GM12865 (cell line): Measurements from ENCODE around the gene IMPA2.

Experiments used
- DNase-seq: peaks from one replicate; pipeline ENCODE4 v3.0.0; 2010; ENCODE audit warnings: low read depth
- H3K4me3 ChIP-seq: 2 replicates; pipeline ENCODE4 v1.5.1; 2011; ENCODE audit warnings: mild to moderate bottlenecking, low read depth, low read length, control low read depth
- TF ChIP-seq, protein P1 (sequence below): IDR thresholded peaks from 2 replicates; pipeline ENCODE4 v1.5.1; 2011; ENCODE audit warnings: low read length, control low read depth, low read depth, inconsistent platforms; ENCODE audit not compliant: insufficient read depth; ENCODE audit errors: missing control alignments

The IMPA2 gene

DNA sequence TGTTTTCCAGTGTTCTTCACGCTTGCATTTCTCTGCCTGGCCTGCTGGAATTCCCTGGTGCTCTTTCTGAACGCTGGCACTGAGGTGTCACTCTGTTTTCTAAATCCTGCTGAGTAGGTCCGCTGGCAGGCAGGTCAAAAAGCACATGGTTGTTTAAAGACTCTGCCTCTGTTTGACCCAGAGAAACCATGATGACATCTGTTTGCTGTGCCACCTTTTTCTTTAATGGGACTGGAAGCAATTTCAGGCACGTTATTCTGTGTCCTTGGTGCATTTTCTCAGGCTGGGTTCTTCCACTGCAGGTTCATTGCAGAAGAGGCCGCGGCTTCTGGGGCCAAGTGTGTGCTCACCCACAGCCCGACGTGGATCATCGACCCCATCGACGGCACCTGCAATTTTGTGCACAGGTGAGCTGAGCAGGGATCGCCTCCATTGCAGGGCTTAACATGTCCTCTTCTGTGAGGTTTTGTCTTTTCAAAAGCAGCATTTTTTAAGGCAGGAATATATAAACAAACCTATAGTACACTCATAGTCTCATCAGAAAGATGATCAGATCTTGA lies 28.4 kb downstream of the IMPA2 start:
- TF ChIP-seq, protein P1, sequence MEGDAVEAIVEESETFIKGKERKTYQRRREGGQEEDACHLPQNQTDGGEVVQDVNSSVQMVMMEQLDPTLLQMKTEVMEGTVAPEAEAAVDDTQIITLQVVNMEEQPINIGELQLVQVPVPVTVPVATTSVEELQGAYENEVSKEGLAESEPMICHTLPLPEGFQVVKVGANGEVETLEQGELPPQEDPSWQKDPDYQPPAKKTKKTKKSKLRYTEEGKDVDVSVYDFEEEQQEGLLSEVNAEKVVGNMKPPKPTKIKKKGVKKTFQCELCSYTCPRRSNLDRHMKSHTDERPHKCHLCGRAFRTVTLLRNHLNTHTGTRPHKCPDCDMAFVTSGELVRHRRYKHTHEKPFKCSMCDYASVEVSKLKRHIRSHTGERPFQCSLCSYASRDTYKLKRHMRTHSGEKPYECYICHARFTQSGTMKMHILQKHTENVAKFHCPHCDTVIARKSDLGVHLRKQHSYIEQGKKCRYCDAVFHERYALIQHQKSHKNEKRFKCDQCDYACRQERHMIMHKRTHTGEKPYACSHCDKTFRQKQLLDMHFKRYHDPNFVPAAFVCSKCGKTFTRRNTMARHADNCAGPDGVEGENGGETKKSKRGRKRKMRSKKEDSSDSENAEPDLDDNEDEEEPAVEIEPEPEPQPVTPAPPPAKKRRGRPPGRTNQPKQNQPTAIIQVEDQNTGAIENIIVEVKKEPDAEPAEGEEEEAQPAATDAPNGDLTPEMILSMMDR, result no peak
- DNase-seq, result no peak
- H3K4me3 ChIP-seq, result no peak overlapping the region

DNA sequence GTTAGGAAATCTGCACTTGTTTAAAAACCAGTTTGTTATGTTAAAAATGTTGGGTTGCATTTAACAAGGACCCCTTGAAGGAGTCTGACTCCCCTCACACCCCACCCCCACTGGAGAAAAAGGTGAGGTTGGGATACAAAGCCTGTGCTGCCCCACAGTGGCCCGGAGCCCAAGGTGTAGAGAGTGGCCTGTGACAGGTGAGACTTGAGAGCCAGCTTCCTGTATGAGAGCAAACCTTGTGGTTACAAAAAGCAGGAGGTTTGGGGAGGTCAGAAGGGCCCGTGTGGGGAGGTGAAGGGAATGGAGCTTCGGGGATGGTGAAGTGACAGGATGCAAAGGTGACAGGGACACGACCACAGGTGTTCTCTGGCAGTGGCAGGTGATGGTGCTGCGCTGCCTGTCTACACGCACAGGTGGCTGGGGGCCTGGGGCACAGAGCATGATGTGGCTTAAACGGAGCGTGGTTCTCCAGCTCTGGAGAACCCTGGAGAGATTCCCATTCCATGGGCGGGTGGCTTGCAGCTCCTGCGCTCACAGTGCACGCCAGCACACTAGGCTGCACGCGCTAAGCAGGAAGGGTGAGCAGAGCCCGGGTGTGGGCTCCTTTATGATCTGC lies 29.0 kb downstream of the IMPA2 start:
- H3K4me3 ChIP-seq, result no peak overlapping the region
- no peak for DNase-seq
- TF ChIP-seq, protein P1, result no peak

DNA sequence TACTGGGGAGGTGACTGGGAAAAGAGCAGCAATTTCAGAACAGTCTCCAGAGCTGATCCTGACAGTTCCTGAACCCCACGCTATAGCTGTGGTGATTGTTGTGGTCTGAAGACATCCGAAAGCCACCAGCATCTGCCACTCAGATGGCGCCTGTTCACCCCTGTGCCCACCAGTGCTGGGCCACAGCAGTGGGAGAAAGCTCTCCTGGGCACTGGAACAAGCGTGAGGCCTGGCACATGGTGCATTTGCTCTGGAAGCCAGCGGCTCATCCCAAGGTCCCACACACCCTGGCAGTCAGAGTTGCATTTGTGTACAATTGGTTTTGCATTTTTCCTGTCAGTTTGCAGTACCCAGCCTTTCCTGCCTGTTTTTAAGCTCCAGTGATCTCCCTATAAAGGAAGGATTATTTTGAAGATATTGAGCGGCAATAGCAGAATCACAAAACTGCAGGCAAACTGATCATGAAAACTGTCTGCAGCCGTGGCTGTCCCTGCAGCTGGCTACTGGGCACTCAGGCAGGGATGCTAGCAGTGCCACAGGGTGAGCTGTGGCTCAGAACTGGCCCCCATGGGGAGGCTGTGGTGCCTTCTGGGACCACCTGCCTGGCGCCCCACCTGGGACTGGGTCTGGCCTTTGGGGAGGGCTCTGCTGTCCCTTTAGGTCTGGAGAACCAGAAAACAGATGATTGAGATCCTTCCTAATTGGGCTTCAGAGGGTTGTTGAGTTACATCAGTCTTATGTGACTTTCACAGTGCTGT lies 30.1 kb downstream of the IMPA2 start:
- no peak for DNase-seq
- no peak overlapping the region for H3K4me3 ChIP-seq
- TF ChIP-seq, protein P1, result no peak

DNA sequence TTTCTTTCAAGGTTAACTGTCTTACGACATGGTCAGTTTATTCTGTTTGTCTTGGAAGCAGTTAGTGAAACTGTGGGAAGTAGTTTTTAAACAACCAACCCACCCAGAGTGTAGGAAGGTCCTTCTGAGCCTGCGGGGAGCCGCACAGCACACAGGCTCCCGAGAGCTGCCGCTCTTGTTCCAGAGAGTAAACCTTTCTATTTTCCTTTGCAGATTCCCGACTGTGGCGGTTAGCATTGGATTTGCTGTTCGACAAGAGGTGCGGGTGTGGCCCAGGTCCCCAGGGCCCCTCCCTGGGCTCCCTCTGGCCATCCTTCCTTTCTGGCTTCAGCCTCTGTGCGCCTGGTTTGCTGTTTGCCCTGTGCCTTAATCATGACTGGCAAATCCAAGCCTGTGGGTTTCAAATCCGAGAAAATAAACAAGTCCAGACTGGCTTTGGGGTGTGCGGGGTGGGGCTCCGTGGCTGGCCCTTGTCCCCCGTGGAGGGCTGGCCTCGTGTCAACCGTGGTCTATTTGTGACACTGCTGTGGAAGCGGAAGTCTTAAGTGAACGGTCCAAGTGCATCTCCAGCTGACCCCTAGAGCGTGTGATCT lies 30.7 kb downstream of the IMPA2 start:
- DNase-seq, result no peak
- TF ChIP-seq, protein P1, result no peak

DNA sequence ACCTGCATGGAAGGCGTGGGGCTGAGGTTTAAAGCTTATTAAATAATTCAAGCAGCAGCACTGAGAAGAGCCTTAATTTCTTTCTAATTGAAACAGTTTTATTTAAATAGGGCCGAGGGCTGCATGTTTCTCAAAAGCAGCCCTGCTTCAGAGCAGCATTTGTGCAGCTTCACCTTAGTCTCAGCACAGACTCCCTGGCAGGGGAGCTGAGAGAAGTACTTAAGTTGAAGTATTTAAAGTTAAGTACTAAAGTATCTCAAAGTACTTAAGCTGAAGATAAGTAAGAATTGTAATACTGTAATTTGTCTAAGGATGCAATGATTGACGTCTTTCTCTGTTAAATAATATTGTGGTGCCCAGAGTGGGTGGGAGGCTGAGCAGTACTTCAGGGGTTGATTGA lies 31.4 kb downstream of the IMPA2 start:
- no peak for DNase-seq
- no peak overlapping the region for H3K4me3 ChIP-seq
- TF ChIP-seq, protein P1, result no peak

More for the DNA sequence above, 30.7 kb downstream of the IMPA2 start:
- no peak overlapping the region for H3K4me3 ChIP-seq

DNA sequence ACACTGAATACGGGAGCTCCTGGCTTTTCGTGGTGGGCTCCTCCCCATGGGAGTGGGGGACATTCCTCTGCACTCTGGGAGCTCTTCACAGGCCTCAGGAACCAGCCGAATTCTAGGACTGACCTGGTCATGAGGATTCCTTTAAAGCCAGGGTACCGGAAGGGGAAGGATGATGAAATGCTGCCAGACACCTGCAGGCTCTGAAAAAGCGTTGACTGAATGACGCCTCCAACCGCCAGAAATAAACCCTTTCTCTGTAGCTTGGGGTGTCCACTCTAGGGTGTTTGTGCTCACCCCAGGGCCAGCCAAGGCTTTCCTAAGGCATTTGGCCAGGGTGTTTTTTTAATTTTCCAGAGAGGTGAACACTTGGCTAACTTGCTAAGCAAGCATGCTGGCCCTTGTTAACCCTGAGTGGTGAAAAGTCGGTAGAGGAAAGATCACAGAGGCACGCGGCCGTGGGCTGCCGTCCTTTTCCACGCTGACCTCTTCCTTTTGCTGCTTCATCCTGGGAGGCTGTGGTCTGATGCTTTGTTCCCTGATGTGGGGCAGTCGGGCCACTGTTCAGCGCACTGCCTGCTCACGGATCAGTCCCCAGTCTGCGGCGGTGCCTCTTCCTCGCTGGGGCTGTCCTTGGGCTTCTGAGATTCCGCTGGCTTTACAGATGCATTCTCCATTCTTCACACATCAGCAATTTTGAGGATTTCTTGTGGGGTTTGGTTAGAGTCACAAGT lies 32.0 kb downstream of the IMPA2 start:
- TF ChIP-seq, protein P1, result no peak
- DNase-seq, result no peak
- H3K4me3 ChIP-seq, result no peak overlapping the region
